HG03064 (cell line): ENCODE data around the gene EYS.

Experiments used
- ATAC-seq: cut with Tn5 transposase; IDR thresholded peaks from one replicate; pipeline ENCODE4 v1.9.1; 2021; ENCODE audit warnings: low read depth; ENCODE audit not compliant: unreplicated experiment

EYS gene

GRCh38 chr6:64121011-64121565 is 1585.9 kb downstream of the EYS start:
- no peak for ATAC-seq

- no peak for ATAC-seq
Observed at GRCh38 chr6:64113704-64114103, 1593.3 kb downstream of the EYS start.

- no peak for ATAC-seq
Observed at GRCh38 chr6:64104051-64104450, 1603.0 kb downstream of the EYS start.

DNA sequence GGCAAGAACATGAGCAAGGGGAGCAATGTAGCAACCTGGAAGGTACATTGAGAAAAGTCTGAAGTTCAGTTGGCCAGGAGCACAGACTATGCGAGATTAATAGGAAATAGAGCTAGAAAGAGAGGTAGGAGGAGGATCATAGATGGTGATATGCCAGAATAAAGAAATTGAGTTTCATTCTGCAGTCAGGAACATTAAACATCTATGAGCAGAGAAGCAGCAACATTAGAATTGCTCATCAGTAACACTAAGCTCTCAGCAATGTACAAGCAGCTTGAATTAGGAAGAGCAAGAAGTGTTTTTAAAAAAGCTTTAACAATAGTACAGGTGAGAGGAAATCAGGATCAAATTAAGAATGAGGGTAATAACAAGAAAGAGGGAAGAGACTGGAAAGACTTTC is 1603.5 kb downstream of the EYS start:
- no peak for ATAC-seq

DNA sequence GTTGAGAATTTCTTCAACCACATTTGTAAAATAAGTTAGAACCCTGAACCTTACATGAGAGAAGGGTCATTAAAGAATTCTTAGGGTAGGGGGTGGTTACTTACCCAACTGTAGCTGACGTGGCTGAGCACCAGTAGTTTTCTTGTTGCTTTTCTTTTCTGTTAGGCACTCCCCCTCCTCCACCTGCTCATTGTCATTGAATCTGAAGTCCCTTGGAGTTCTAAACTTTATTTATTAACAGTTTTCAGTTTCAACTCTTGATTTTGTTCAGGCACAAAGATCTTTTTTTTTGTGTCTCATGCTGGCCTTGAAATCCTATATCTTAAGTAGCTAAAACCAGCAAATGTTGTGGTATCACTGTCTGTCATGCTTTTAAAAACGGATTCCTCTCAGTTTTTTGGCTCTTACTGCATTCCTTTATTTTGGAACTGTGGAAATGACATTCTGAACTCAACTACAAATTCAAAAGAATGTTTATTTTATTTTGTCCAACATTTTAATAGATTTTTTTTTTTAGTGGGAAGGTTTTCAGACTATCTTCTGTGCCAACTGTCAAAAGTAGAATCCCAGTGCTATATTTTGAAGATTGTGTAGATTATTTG is 1606.2 kb downstream of the EYS start:
- no peak for ATAC-seq

DNA sequence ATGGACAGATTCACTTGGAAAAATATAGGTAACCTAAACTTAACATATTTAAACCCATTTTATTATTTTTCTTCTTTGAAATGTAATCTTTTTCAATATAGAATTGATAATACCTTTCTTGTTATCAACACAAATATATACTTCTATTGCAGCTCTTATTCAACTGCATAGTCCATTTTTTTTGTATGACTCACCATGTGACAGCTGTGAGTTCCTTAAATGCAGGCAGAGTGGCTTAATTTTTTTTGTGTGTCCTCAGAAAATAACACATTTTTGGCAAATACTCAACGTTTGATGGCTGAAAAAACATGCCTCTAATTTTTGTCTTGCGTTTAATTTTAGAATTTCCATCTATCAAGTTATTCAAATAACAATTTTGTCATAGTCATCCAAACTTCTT is 1616.7 kb downstream of the EYS start:
- no peak for ATAC-seq

GRCh38 chr6:64085126-64085525 is 1621.9 kb downstream of the EYS start:
- ATAC-seq, result no peak

- ATAC-seq, result no peak
Observed at GRCh38 chr6:64084185-64084663, 1622.8 kb downstream of the EYS start.

DNA sequence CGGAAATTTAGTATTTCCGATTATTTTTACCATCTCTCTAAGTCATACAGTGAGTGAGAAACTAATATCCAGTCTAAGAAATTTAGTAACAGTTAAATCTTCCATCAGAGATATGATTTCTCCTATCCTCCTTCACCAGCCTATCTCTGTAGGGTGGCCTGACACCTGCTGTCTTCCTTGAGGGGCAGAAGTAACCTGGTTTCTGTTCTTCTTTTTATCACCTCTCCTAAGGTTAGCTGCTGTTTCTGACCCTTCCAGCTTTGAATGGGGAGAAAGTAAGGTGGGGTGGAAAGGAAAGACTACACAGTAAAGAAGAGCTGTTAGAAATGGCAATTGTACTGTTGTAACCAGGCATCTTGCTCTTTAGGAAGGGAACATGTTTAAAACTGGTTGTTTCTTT is 1623.8 kb downstream of the EYS start:
- no peak for ATAC-seq

GRCh38 chr6:64081453-64081852 is 1625.6 kb downstream of the EYS start:
- ATAC-seq, result no peak

GRCh38 chr6:64074981-64075380 is 1632.0 kb downstream of the EYS start:
- no peak for ATAC-seq

- no peak for ATAC-seq
Observed at GRCh38 chr6:64072686-64073085, 1634.3 kb downstream of the EYS start.

- no peak for ATAC-seq
Observed at GRCh38 chr6:64064919-64065318, 1642.1 kb downstream of the EYS start.

DNA sequence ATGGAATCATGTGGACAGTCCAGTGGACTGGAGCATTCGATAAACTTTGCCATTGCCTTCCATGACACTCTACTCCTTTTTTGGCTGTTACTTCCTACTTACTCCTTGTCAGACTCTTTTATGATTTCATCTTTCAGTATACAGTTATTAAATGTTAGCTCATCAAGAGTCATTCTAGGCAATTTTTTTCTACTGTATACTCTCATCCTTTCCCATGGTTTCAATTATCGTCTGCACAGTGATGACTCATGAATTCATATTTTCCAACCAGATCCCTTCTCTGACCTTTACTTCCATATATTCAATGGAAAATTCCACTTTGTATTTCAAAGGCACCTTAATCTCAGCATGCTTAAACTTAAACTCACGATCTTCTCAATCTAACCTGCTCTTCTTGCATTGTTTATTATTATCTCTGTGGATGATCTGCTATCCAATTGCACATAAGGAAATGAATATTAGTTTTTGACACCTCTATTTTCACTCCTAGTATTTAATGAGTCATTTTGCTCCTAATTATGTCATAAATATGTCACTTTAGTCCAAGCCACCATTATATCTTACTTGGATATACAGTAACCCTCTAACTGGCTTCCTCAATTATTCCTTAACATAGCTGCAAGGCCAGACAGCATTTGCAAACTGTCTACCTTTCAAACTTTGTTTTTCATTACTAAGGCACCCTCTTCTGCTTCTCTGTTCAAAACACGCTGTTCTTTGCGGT is 1643.9 kb downstream of the EYS start:
- no peak for ATAC-seq

GRCh38 chr6:64054861-64055260 is 1652.2 kb downstream of the EYS start:
- ATAC-seq, result no peak

DNA sequence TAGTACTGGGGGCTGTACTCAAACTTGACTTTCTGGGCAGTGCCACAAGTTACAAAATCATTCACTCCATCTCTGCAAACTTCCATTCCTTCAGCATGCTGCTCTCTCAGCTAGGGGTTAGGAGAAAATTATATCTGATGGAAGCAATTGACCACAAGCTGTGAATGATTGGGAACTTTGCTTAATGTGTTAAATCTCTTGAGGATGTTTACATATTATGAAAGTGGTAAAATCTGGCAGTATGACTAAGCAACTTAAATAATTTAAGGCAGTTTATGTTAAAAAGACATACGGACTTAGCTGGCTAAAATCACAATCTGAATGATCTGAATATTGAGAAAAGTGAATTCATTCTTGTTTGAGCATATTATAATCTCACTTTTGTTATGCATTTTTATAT is 1656.4 kb downstream of the EYS start:
- no peak for ATAC-seq

DNA sequence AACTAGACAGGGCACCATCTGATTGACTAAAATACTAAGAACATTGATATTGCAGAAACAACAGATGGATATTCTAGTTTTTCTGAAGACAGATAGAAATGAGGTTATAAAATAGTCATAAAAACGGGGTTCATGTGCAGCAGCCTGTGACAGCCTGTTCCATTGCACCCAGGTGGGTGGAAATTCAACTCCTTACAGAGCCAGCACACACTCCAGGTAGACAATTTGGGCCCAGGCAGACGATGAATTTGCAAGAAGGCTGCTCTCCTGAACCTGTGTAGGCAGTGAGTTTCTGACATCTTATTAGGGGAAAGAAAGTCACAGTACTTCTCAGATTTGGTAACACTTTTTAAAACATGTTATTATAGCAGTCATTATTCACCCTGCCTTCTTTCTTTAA is 1657.3 kb downstream of the EYS start:
- no peak for ATAC-seq

GRCh38 chr6:64046746-64047208 is 1660.2 kb downstream of the EYS start:
- ATAC-seq, result no peak

DNA sequence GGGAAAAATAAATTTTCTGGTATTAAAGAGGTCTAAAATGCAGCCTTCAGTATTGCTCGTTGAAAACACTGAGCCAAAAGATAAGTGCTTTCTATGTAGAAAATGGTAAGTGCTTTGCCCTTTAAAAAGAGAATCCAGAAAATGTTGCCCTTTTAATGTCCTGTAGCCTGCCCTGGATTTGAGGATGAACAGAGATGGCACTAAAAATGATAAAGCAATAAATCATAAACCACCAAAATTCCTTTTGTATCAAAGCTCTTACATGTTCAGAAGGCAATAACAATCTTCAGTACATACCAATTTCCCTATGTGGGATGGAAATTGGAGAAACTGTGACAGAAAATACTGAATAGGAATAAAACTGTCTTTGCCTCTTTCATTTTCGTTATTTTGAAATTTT is 1665.7 kb downstream of the EYS start:
- no peak for ATAC-seq

GRCh38 chr6:64040113-64040512 is 1666.9 kb downstream of the EYS start:
- no peak for ATAC-seq

- ATAC-seq, result no peak
Observed at GRCh38 chr6:64037427-64037826, 1669.6 kb downstream of the EYS start.
